ENCODE data around the gene MAST4.
A peak's percentile ranks its signal among the peaks of the same experiment; 100 is the strongest.
"Not testable (repeated sequence)": the region's sequence is repeated elsewhere in the genome, so short reads cannot be mapped to it uniquely, and the experiment has no call there.

MAST4 gene

DNA sequence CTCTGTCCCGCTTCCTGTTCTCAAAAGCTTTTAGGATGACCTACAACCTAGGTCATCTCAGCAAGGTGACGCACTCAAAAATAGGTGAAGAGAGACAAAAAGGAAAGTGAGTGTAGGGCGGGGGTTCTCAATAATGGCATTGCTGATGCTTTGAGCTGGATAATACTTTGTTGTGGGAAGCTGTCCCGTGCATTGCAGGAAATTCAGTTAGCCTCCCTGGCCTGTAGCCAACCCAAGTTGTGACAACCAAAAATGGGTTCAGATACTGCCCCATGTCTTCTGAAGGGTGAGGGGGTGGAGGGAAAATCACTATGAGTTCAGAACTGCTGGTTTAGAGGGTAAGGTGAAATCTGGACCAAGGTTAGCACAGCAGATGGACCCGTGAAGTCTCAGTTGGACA, 151.4 kb downstream of the MAST4 start:
- DNase-seq, result no peak

DNA sequence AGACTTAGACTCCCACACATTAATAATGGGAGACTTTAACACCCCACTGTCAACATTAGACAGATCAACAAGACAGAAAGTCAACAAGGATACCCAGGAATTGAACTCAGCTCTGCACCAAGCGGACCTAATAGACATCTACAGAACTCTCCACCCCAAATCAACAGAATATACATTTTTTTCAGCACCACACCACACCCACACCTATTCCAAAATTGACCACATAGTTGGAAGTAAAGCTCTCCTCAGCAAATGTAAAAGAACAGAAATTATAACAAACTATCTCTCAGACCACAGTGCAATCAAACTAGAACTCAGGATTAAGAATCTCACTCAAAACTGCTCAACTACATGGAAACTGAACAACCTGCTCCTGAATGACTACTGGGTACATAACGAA, 156.5 kb downstream of the MAST4 start:
- DNase-seq, result not testable (repeated sequence)

GRCh38 chr5:66757219-66757833, 161.1 kb downstream of the MAST4 start:
- peak; percentile 42 to 62 for DNase-seq

- DNase-seq, result no peak
Observed at GRCh38 chr5:66757834-66758371, 161.7 kb downstream of the MAST4 start.

DNA sequence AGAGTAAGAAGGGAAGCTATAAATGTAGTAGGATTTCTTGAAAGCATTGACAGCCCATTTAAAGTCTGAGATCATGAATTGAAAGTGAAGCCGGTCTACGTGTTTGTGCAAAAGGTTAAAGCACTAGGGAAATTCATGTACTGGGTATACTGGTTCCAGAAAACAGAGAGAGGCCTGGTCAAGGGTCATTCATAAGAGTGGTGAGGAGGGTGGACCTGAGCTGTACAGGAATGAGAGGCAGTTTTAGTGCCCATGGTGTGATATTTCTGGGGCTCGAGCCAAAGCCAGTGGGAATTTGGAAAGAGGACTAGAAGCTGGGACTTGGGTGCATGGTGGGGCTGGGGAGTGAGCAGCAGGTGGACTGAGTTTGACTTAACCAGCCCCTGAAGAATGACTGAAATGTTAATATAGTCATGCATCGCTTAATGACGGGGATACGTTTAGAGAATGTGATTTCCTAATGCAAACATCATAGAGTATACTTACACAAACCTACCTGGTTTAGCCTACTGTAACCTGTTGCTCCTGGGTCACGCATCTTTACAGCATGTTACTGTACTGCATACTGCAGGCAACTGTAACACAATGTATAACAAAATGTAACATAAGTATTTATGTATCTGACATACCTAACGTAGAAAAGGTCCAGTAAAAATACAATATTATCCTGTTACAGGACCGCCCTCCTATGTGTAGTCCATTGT, 173.0 kb downstream of the MAST4 start:
- no peak for DNase-seq

- peak; percentile 18 to 23 for DNase-seq
Observed at GRCh38 chr5:66769839-66770617, 173.8 kb downstream of the MAST4 start.

- no peak for DNase-seq
Observed at GRCh38 chr5:66777868-66778267, 181.7 kb downstream of the MAST4 start.

DNA sequence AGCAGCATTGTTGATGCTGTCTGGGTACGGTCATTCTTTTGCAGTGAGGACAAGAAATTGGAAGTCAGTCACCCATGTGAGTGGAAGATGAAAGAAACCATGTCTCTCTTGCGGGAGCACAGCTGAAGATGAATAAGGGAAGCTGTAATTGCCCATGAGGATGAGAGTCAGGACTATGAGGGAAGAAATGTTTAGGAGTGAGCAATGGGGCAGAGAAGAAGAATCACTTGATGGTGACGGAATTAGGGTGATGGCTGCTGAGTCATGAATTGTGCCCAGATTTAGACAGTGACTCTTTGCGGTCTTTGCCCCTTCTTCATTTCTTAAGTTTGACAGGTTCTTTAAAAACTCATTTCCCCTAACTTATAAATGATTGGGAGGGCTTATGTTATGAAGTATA, 183.3 kb downstream of the MAST4 start:
- no peak for DNase-seq

DNA sequence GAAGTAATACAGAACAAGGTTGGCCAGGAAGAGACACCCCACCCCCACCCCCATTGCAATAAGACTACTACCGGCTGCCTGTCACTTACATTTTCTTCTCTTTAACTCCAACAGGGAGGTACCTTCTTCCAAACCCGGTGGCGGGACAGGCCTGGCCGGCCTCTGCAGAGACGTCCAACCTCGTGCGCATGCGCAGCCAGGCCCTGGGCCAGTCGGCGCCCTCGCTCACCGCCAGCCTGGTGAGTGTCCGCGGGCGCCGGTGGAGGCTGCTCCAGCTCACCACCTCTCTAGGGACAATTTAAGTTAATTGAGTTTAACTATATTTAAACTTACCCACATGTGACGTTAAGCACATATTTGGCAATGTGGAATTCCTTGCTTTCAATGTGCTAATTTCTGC, 192.4 kb downstream of the MAST4 start:
- DNase-seq, result no peak

- DNase-seq, result no peak
Observed at GRCh38 chr5:66789434-66789833, 193.2 kb downstream of the MAST4 start.

GRCh38 chr5:66793049-66793448, 196.9 kb downstream of the MAST4 start:
- DNase-seq, result no peak

DNA sequence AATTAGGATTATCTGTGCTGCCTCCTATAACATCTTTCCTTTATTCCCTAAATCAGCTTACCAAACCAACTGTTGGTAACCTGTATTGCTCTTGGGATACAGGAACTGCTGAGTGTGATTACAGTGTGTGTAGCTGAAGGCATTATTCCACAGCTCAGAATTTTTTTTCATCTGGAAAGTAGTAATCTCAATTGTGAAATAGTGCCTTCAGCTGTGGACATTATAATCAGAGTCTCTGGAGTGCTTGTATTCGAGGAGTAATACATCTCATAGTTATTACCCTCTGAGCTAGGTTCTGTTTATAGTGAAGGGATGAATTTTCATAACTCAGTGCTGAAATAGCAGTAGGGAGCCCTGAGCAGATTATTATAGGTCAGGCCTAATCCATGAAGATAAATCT, 199.5 kb downstream of the MAST4 start:
- no peak for DNase-seq

DNA sequence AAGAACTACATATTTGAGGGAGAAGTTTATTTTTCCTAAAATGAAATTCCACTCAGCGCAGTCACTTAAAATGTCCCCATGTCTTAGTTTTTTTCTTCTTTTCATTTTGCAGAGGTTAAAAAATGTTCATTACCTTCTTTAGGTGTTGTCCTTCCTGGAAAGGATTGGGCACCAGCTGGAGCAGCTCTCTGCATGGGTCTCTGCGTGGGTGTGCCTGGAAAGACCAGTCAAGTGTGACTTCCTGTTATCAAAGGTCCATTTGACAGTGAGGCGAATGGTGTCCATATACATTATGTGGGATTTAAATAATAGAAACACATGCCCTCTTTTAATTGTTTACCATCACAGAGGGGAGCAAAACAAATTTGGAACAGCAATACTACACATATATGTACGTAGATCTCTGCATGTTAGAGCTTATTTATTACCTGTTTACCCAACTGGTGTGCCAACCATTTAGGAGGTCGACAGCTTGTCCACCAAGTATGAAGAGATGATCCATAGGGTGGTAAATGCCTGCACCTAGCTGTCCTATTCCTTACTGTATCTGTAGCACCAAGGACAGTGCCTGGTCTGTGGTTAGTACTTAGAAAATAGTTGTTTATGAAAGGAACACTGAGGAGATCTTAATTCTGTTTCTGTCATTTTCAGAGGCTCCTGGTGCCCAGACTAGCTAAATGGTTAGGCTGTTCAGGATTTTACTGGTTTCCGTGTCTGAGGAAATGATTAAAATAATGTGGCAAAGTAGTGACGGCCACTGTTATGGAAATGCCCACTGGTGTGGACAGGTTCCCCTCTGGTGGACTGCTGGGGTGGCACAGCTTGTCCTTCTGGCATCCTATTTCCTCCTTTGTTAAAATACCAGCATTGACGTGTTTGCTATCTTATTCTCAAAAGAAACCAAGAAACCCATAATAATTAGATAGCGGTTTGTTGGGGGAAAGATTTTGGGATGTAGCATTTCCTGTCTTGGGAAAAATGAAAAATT, 200.4 kb downstream of the MAST4 start:
- DNase-seq, result peak in 1 of 2 experiments; percentile 8

DNA sequence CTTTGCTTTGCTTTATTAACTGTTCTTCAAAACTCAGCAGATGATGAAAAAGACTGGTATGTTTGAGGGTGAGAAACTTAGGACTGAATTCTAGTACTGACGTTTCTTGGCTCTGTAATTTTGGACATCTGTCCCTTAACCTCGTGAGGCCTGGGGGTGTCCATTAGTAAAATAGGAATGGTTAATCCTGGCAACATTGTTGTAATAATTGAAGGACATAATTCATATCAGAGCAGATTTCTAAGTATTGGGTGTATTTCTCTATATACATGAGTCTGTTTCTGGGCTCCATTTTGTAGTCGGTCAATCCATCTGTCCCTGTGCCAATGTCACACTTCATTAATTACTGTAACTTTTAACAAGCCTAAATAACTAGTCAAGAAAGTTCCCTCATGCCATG, 206.7 kb downstream of the MAST4 start:
- no peak for DNase-seq

DNA sequence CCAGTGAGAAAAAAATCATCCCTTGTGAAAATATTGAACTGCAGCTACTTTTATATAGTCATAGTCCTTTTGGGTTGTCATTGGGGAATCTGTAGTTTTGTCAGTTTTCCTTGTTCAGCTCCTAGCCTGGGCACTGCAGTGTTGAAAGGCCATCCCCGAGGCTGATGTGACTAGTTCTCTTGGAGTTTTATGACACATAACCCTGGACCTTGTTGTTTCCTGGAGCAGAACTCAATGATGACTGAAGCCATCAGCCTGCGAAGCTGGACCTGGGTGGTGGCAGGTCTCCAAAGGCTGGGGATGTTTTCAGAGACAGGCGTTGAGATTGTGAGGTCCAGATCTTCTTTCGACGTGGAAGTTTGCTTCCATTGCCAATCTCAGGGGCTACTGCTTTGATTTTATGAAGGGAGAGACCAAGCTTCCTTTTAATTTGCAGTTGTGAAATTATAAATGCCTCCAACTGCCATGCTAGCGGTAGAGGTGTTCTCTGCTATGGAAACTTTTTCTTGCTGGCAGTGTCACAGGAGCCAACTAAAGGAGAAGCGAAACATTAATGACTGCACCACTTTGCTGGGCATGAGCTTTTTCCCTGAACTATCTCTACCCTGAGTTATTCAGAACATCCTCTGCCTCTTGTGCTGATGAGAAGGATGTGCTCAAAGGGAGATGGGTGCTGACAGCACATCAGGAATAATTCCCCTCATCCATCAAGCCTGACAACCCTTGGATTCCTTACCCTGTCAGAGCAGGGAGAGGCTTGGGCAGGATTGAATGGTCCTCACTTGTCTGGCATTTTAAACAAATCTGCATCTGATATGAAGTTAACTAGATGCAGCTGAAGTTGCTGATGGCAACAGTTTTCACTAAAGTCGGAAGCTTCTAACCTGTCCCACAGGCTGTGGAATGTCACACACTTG, 209.6 kb downstream of the MAST4 start:
- DNase-seq, result no peak

DNA sequence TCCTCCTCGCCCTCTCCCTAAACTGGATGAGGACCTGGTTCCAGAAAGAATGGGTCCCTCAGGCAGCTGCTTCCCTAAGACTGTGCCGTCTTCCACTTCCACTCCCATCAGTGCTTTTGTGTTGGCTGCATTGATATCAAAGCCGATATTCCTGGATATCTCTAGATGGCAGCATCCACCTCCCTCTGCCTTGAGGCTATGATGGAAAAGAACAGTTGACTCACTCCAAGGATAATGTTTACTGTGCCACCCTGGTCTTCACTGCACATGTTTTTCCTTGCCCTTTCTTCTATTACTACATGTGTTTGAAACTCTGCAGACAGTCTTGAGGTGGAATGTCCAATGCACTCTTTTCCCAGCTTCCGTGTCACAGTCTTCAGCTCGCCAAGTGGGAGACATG, 211.6 kb downstream of the MAST4 start:
- no peak for DNase-seq

- no peak for DNase-seq
Observed at GRCh38 chr5:66808663-66809062, 212.5 kb downstream of the MAST4 start.

- no peak for DNase-seq
Observed at GRCh38 chr5:66810151-66810550, 214.0 kb downstream of the MAST4 start.

GRCh38 chr5:66810848-66811261, 214.7 kb downstream of the MAST4 start:
- peak; percentile 17 to 26 for DNase-seq

GRCh38 chr5:66812291-66812690, 216.1 kb downstream of the MAST4 start:
- DNase-seq, result no peak

DNA sequence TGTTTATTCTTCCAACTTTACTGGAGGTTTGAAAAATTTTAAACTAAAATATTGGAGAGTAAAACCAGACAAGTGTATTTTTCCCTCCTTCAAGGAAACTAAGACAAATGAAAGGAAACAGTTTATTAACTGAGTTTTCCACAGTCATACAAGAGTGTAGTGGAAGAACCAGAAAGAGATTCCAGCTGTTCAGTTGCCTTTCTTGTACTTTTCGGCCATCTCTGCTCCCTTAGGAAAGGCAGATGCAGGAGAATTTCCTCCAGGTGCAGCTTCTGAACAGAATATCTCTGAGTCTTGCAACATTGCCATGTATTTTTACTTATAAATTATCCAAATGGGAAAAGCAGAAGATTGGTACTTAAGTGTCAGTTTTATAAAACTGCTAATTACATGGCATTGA, 217.1 kb downstream of the MAST4 start:
- no peak for DNase-seq

Data from Kasumi-1 (cell line).